ENCODE measurements around the gene NFS1.

- TF ChIP-seq CTCF (IDR thresholded peaks at IDR 0.05), result no peak
- TF ChIP-seq POLR2A (IDR thresholded peaks at IDR 0.05; ENCODE audit: low read depth), result no peak
- TF ChIP-seq EP300 (IDR thresholded peaks at IDR 0.05), result no peak
Measured at GRCh38 chr20:35650632-35651031, 48.5 kb downstream of the NFS1 start.

All from esophagus muscularis mucosa (tissue), 4 donors.